WTC11 (cell line): ENCODE results near the gene LDB2.

Experiments used
- ATF2 ChIP-seq: sonication (generic); formaldehyde crosslinking; IDR thresholded peaks from 2 replicates; pipeline ENCODE4 v1.8.1; 2022; ENCODE audit warnings: low read depth, missing genetic modification reagents, borderline replicate concordance
- CTCF ChIP-seq: fragments of 200-600 bp; IDR thresholded peaks from 2 replicates; pipeline ENCODE4 v1.8.0; 2022; ENCODE audit warnings: antibody characterized with exemption
- EMX1 ChIP-seq: fragments of 250-450 bp; sonication (Bioruptor Pico); IDR thresholded peaks from 2 replicates; pipeline ENCODE4 v1.8.0; 2021; ENCODE audit warnings: mild to moderate bottlenecking
- FOXK1 ChIP-seq: sonication (generic); formaldehyde crosslinking; IDR thresholded peaks from 2 replicates; pipeline ENCODE4 v1.8.0; 2022; ENCODE audit warnings: mild to moderate bottlenecking, moderate library complexity, missing genetic modification reagents
- FOXP1 ChIP-seq: sonication (generic); formaldehyde crosslinking; IDR thresholded peaks from 2 replicates; pipeline ENCODE4 v1.8.0; 2022; ENCODE audit warnings: missing genetic modification reagents, mild to moderate bottlenecking, moderate library complexity, borderline replicate concordance
- GABPB1 ChIP-seq: sonication (generic); formaldehyde crosslinking; IDR thresholded peaks from 2 replicates; pipeline ENCODE4 v1.8.1; 2023; ENCODE audit warnings: mild to moderate bottlenecking, missing genetic modification reagents
- HMGXB4 ChIP-seq: sonication (generic); formaldehyde crosslinking; IDR thresholded peaks from 2 replicates; pipeline ENCODE4 v1.8.1; 2023; ENCODE audit warnings: mild to moderate bottlenecking, moderate library complexity, missing genetic modification reagents
- TCF7 ChIP-seq: sonication (generic); formaldehyde crosslinking; IDR thresholded peaks from 2 replicates; pipeline ENCODE4 v1.8.0; 2022; ENCODE audit warnings: mild to moderate bottlenecking, low read depth, missing genetic modification reagents, moderate library complexity
- TEAD4 ChIP-seq: sonication (generic); formaldehyde crosslinking; IDR thresholded peaks from 2 replicates; pipeline ENCODE4 v1.8.0; 2022; ENCODE audit warnings: mild to moderate bottlenecking, missing genetic modification reagents
- USF2 ChIP-seq: sonication (generic); formaldehyde crosslinking; IDR thresholded peaks from 2 replicates; pipeline ENCODE4 v1.8.1; 2023; ENCODE audit warnings: mild to moderate bottlenecking, missing genetic modification reagents, moderate library complexity
- ZNF281 ChIP-seq: sonication (generic); formaldehyde crosslinking; IDR thresholded peaks from 2 replicates; pipeline ENCODE4 v1.8.0; 2023; ENCODE audit warnings: mild to moderate bottlenecking, missing genetic modification reagents
- ZNF532 ChIP-seq: fragments of 250-450 bp; sonication (Bioruptor Pico); IDR thresholded peaks from 2 replicates; pipeline ENCODE4 v1.9.0; 2021; ENCODE audit warnings: mild to moderate bottlenecking, borderline replicate concordance
- ZSCAN18 ChIP-seq: fragments of 250-450 bp; sonication (Bioruptor Pico); IDR thresholded peaks from 2 replicates; pipeline ENCODE4 v2.1.2; 2022; ENCODE audit warnings: mild to moderate bottlenecking, moderate library complexity

GRCh38 chr4:16852228-16852627 lies 46.2 kb downstream of the LDB2 start:
- no peak for TF ChIP-seq ZNF281 (CRISPR knock-in tag)
- TF ChIP-seq TEAD4: no peak
- TF ChIP-seq CTCF: no peak
- no peak for TF ChIP-seq ZSCAN18 (CRISPR knock-in tag)
- TF ChIP-seq TCF7 (CRISPR knock-in tag): no peak
- no peak for TF ChIP-seq GABPB1 (CRISPR knock-in tag)
- no peak for TF ChIP-seq FOXK1 (CRISPR knock-in tag)
- TF ChIP-seq ATF2 (CRISPR knock-in tag): no peak
- no peak for TF ChIP-seq EMX1 (CRISPR knock-in tag)
- no peak for TF ChIP-seq ZNF532 (CRISPR knock-in tag)
- no peak for TF ChIP-seq USF2 (CRISPR knock-in tag)
- no peak for TF ChIP-seq HMGXB4 (CRISPR knock-in tag)
- TF ChIP-seq FOXP1 (CRISPR knock-in tag): no peak
